ENCODE results near the gene NRG2. TPM values are rescaled to one million over a fixed set of nuclear protein-coding genes. Genes with fewer than 3 reads are reported as not detected.

Gene NRG2
- total RNA-seq, 1 experiment from 2014 or later: 0.91 TPM

GRCh38 chr5:139885172-139885856 is 157.8 kb downstream of the NRG2 start:
- H3K36me3 ChIP-seq (ENCODE audit: control insufficient read depth in 1 of 2, insufficient read depth in 2 of 2, low read length in 2 of 2): no peaks in the 10 kb centered on the region
- BruUV-seq (replicated peaks): no TSS peak
- RAD21 ChIA-PET (ENCODE audit: low non-redundant PET in 1 of 2, low total read pairs in 2 of 2, uncharacterized antibody in 2 of 2, unreplicated experiment in 2 of 2): no interaction called here
- H3K9ac ChIP-seq (ENCODE audit: low read length): no peak overlapping the region
- intact Hi-C loops (cut with micrococcal nuclease): no loop called here
- TF ChIP-seq CBX3 (IDR thresholded peaks at IDR 0.05; ENCODE audit: low read depth) (no peak), SP1 (IDR thresholded peaks at IDR 0.05; ENCODE audit: low read depth) (no peak), POLR2A (IDR thresholded peaks at IDR 0.05; ENCODE audit: borderline replicate concordance, extremely low read depth, insufficient read depth, insufficient read length) (no peak), EGR1 (IDR thresholded peaks at IDR 0.05; ENCODE audit: low read depth) (no peak), POLR2AphosphoS5 (IDR thresholded peaks at IDR 0.05; ENCODE audit: low read depth, low read length) (no peak), ATF3 (IDR thresholded peaks at IDR 0.05) (no peak), CEBPB (IDR thresholded peaks at IDR 0.05; ENCODE audit: low read depth) (no peak), YY1 (IDR thresholded peaks at IDR 0.05; ENCODE audit: extremely low read depth, insufficient replicate concordance, low read depth, low read length) (no peak), RAD21 (IDR thresholded peaks at IDR 0.05; ENCODE audit: low read depth) (no peak), TCF7L2 (IDR thresholded peaks at IDR 0.05; ENCODE audit: borderline replicate concordance, extremely low read depth, insufficient read depth, insufficient read length) (no peak), SRF (IDR thresholded peaks at IDR 0.05; ENCODE audit: low read depth) (no peak)
- H3K4me2 ChIP-seq (ENCODE audit: low read length): no peak overlapping the region
- no peak overlapping the region for H2AFZ ChIP-seq (ENCODE audit: low read depth, low read length, poor library complexity, severe bottlenecking)
- peaks cover 0 to 11% of the 10 kb centered on the region in 2 experiments; a peak in 1 of 4 replicates for H3K4me1 ChIP-seq (ENCODE audit: control insufficient read depth in 1 of 2, insufficient read depth in 2 of 2, low read length in 2 of 2)
- H3K9me3 ChIP-seq (ENCODE audit: control insufficient read depth in 1 of 2, insufficient read depth in 1 of 2, low read depth in 1 of 2, low read length in 2 of 2): no peaks in the 10 kb centered on the region
- POLR2A ChIA-PET: no interaction called here
- CTCF ChIA-PET: no interaction called here
- no peak overlapping the region for H3K27ac ChIP-seq (ENCODE audit: low read depth, low read length)
- H3K9me2 ChIP-seq (ENCODE audit: insufficient read depth): no peaks in the 10 kb centered on the region
- no peaks in the 10 kb centered on the region for H4K20me1 ChIP-seq (ENCODE audit: insufficient read depth)
- DNase-seq (ENCODE audit: low read depth, low spot score) (no peak), ATAC-seq (no peak)
- H3K4me3 ChIP-seq (replicated peaks in 1 of 2; ENCODE audit: low read depth in 1 of 2, low read length in 2 of 2): no peak overlapping the region
- no peaks in the 10 kb centered on the region for H3K79me2 ChIP-seq (ENCODE audit: insufficient read depth, low read length)
- 0 out of 2 replicates have a peak, but pooled peaks cover 1% of the 10 kb centered on the region for H3K27me3 ChIP-seq (ENCODE audit: insufficient read depth, low read length)

- no TSS peak for BruUV-seq (replicated peaks)
- CTCF ChIA-PET: no interaction called here
- TF ChIP-seq ZFX (IDR thresholded peaks at IDR 0.05) (no peak), SIN3A (IDR thresholded peaks at IDR 0.05; ENCODE audit: low read depth) (no peak), EGR1 (IDR thresholded peaks at IDR 0.05; ENCODE audit: low read depth) (no peak), ZNF274 (IDR thresholded peaks at IDR 0.05; ENCODE audit: low read depth, low read length) (no peak), TCF7L2 (IDR thresholded peaks at IDR 0.05; ENCODE audit: borderline replicate concordance, extremely low read depth, insufficient read depth, insufficient read length) (no peak), FOSL1 (IDR thresholded peaks at IDR 0.05; ENCODE audit: low read depth) (no peak), POLR2A (IDR thresholded peaks at IDR 0.05; ENCODE audit: borderline replicate concordance, extremely low read depth, insufficient read depth, insufficient read length) (no peak), JUND (IDR thresholded peaks at IDR 0.05) (no peak), POLR2AphosphoS5 (IDR thresholded peaks at IDR 0.05; ENCODE audit: low read depth, low read length) (no peak), CTCF (IDR thresholded peaks at IDR 0.05 in 2 of 3, conservative IDR thresholded peaks at IDR 0.05 in 1 of 3; ENCODE audit: borderline replicate concordance in 1 of 3, insufficient read depth in 1 of 3, low read depth in 2 of 3, low read length in 2 of 3) (no peak), SRF (IDR thresholded peaks at IDR 0.05; ENCODE audit: low read depth) (no peak), EZH2phosphoT487 (IDR thresholded peaks at IDR 0.05; ENCODE audit: borderline replicate concordance) (no peak), RAD21 (IDR thresholded peaks at IDR 0.05; ENCODE audit: low read depth) (no peak), CEBPB (IDR thresholded peaks at IDR 0.05; ENCODE audit: low read depth) (no peak), ELF1 (IDR thresholded peaks at IDR 0.05; ENCODE audit: borderline replicate concordance, low read depth) (no peak), EZH2 (IDR thresholded peaks at IDR 0.05) (no peak)
Observed at GRCh38 chr5:139884734-139885133, 158.4 kb downstream of the NRG2 start.

More at GRCh38 chr5:139884734-139885133, 158.4 kb downstream of the NRG2 start:
- no peaks in the 10 kb centered on the region for H3K36me3 ChIP-seq (ENCODE audit: control insufficient read depth in 1 of 2, insufficient read depth in 2 of 2, low read length in 2 of 2)
- ATAC-seq: no peak
- H2AFZ ChIP-seq (ENCODE audit: low read depth, low read length, poor library complexity, severe bottlenecking): no peak overlapping the region
- H3K9me3 ChIP-seq (ENCODE audit: control insufficient read depth in 1 of 2, insufficient read depth in 1 of 2, low read depth in 1 of 2, low read length in 2 of 2): no peaks in the 10 kb centered on the region
- DNase-seq (ENCODE audit: low read depth, low spot score): no peak
- RAD21 ChIA-PET (ENCODE audit: low non-redundant PET in 1 of 2, low total read pairs in 2 of 2, uncharacterized antibody in 2 of 2, unreplicated experiment in 2 of 2): no interaction called here
- no peak overlapping the region for H3K27ac ChIP-seq (ENCODE audit: low read depth, low read length)
- no peak overlapping the region for H3K4me3 ChIP-seq (replicated peaks in 1 of 2; ENCODE audit: low read depth in 1 of 2, low read length in 2 of 2)
- no peaks in the 10 kb centered on the region for H3K27me3 ChIP-seq (ENCODE audit: insufficient read depth, low read length)
- H3K79me2 ChIP-seq (ENCODE audit: insufficient read depth, low read length): no peaks in the 10 kb centered on the region
- peaks cover 0 to 15% of the 10 kb centered on the region in 2 experiments; a peak in 1 of 4 replicates for H3K4me1 ChIP-seq (ENCODE audit: control insufficient read depth in 1 of 2, insufficient read depth in 2 of 2, low read length in 2 of 2)
- POLR2A ChIA-PET: no interaction called here
- H3K9me2 ChIP-seq (ENCODE audit: insufficient read depth): no peaks in the 10 kb centered on the region
- no peak overlapping the region for H3K9ac ChIP-seq (ENCODE audit: low read length)
- no peaks in the 10 kb centered on the region for H4K20me1 ChIP-seq (ENCODE audit: insufficient read depth)
- intact Hi-C loops (cut with micrococcal nuclease): no loop called here
- H3K4me2 ChIP-seq (ENCODE audit: low read length): no peak overlapping the region
